ENCODE measurements around the gene JAZF1. TPM values are rescaled to one million over a fixed set of nuclear protein-coding genes. Genes with fewer than 3 reads are reported as not detected.

Gene JAZF1
- total RNA-seq, 1 experiment from 2014 or later, result 3.4 TPM

DNA sequence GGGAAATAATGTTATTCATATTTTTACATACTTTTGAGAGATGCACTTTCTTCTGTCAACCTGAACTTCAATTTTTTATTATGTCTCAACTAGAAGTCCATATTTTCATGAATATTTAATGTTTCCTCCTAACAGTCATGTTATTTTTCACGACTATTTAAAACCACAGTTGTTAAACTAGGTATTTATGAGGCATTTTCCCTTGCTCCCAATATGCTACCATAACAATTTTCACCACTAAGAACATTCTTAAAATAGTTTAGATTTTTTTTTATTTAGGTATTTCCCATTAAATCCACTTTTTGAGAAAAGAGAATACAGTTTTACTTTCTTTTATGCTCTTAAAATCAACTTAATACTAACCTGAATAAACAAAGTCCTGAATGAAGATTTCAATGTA is 89.4 kb downstream of the JAZF1 start:
- RAD21 ChIA-PET (ENCODE audit: low non-redundant PET in 1 of 2, low total read pairs in 2 of 2, uncharacterized antibody in 2 of 2, unreplicated experiment in 2 of 2), result no interaction called here
- ATAC-seq (no peak), DNase-seq (ENCODE audit: low read depth, low spot score) (no peak)
- no peaks in the 10 kb centered on the region for H3K36me3 ChIP-seq (ENCODE audit: control insufficient read depth in 1 of 2, insufficient read depth in 2 of 2, low read length in 2 of 2)
- H2AFZ ChIP-seq (ENCODE audit: low read depth, low read length, poor library complexity, severe bottlenecking), result no peak overlapping the region
- H4K20me1 ChIP-seq (ENCODE audit: insufficient read depth), result no peaks in the 10 kb centered on the region
- H3K9me2 ChIP-seq (ENCODE audit: insufficient read depth), result no peaks in the 10 kb centered on the region
- no TSS peak for BruUV-seq (replicated peaks)
- no peak overlapping the region for H3K9ac ChIP-seq (ENCODE audit: low read length)
- intact Hi-C loops (cut with micrococcal nuclease), result loop anchor here (10.0 kb wide), 2 partner anchors 166 to 396 kb away; no protein-coding TSS in a partner anchor
- H3K9me3 ChIP-seq (ENCODE audit: control insufficient read depth in 1 of 2, insufficient read depth in 1 of 2, low read depth in 1 of 2, low read length in 2 of 2), result no peaks in the 10 kb centered on the region
- no peak for TF ChIP-seq ELF1 (IDR thresholded peaks at IDR 0.05; ENCODE audit: borderline replicate concordance, low read depth)
- TF ChIP-seq YY1 (IDR thresholded peaks at IDR 0.05; ENCODE audit: extremely low read depth, insufficient replicate concordance, low read depth, low read length), result no peak
- TF ChIP-seq RAD21 (IDR thresholded peaks at IDR 0.05; ENCODE audit: low read depth), result no peak
- no peak for TF ChIP-seq TCF7L2 (IDR thresholded peaks at IDR 0.05; ENCODE audit: borderline replicate concordance, extremely low read depth, insufficient read depth, insufficient read length)
- TF ChIP-seq MAX (IDR thresholded peaks at IDR 0.05), result no peak
- no peak for TF ChIP-seq EGR1 (IDR thresholded peaks at IDR 0.05; ENCODE audit: low read depth)
- no peak for TF ChIP-seq SP1 (IDR thresholded peaks at IDR 0.05; ENCODE audit: low read depth)
- no peak for TF ChIP-seq FOSL1 (IDR thresholded peaks at IDR 0.05; ENCODE audit: low read depth)
- H3K79me2 ChIP-seq (ENCODE audit: insufficient read depth, low read length), result no peaks in the 10 kb centered on the region
- no peaks in the 10 kb centered on the region for H3K27me3 ChIP-seq (ENCODE audit: insufficient read depth, low read length)
- no peak overlapping the region for H3K27ac ChIP-seq (ENCODE audit: low read depth, low read length)
- POLR2A ChIA-PET, result no interaction called here
- CTCF ChIA-PET, result no interaction called here
- H3K4me2 ChIP-seq (ENCODE audit: low read length), result no peak overlapping the region
- H3K4me1 ChIP-seq (ENCODE audit: control insufficient read depth in 1 of 2, insufficient read depth in 2 of 2, low read length in 2 of 2), result no peaks in the 10 kb centered on the region
- no peak overlapping the region for H3K4me3 ChIP-seq (replicated peaks in 1 of 2; ENCODE audit: low read depth in 1 of 2, low read length in 2 of 2)

- no peak overlapping the region for H3K9ac ChIP-seq (ENCODE audit: low read length)
- ATAC-seq (no peak), DNase-seq (ENCODE audit: low read depth, low spot score) (no peak)
- ChIA-PET RAD21 (ENCODE audit: low non-redundant PET in 1 of 2, low total read pairs in 2 of 2, uncharacterized antibody in 2 of 2, unreplicated experiment in 2 of 2) (interaction anchor here in 1 of 2 experiments (0.6 kb wide), 1 partner anchor 311 kb away, joined by 5 read pairs; no protein-coding TSS in a partner anchor), POLR2A (no interaction called here), CTCF (interaction anchor here (1.1 to 1.3 kb wide), 2 partner anchors 7 to 11 kb away, joined by 4 read pairs; no protein-coding TSS in a partner anchor)
- H3K4me1 ChIP-seq (ENCODE audit: control insufficient read depth in 1 of 2, insufficient read depth in 2 of 2, low read length in 2 of 2), result no peaks in the 10 kb centered on the region
- no peaks in the 10 kb centered on the region for H3K36me3 ChIP-seq (ENCODE audit: control insufficient read depth in 1 of 2, insufficient read depth in 2 of 2, low read length in 2 of 2)
- no peaks in the 10 kb centered on the region for H3K9me3 ChIP-seq (ENCODE audit: control insufficient read depth in 1 of 2, insufficient read depth in 1 of 2, low read depth in 1 of 2, low read length in 2 of 2)
- H3K27ac ChIP-seq (ENCODE audit: low read depth, low read length), result no peak overlapping the region
- H3K27me3 ChIP-seq (ENCODE audit: insufficient read depth, low read length), result no peaks in the 10 kb centered on the region
- H3K9me2 ChIP-seq (ENCODE audit: insufficient read depth), result no peaks in the 10 kb centered on the region
- H4K20me1 ChIP-seq (ENCODE audit: insufficient read depth), result no peaks in the 10 kb centered on the region
- H2AFZ ChIP-seq (ENCODE audit: low read depth, low read length, poor library complexity, severe bottlenecking), result no peak overlapping the region
- H3K79me2 ChIP-seq (ENCODE audit: insufficient read depth, low read length), result no peaks in the 10 kb centered on the region
- BruUV-seq (replicated peaks), result no TSS peak
- no peak overlapping the region for H3K4me3 ChIP-seq (replicated peaks in 1 of 2; ENCODE audit: low read depth in 1 of 2, low read length in 2 of 2)
- H3K4me2 ChIP-seq (ENCODE audit: low read length), result no peak overlapping the region
- no peak for TF ChIP-seq FOSL1 (IDR thresholded peaks at IDR 0.05; ENCODE audit: low read depth)
- no peak for TF ChIP-seq ZBTB33 (IDR thresholded peaks at IDR 0.05; ENCODE audit: extremely low read depth, insufficient replicate concordance, low read length)
- no peak for TF ChIP-seq JUND (IDR thresholded peaks at IDR 0.05)
- no peak for TF ChIP-seq YY1 (IDR thresholded peaks at IDR 0.05; ENCODE audit: extremely low read depth, insufficient replicate concordance, low read depth, low read length)
- intact Hi-C loops (cut with micrococcal nuclease), result no loop called here
These were observed 91.5 kb downstream of the JAZF1 start for GRCh38 chr7:28088901-28089714.
